Fibroblast of pulmonary artery (primary cell): ENCODE measurements around the gene CNTNAP2.

Experiments used
- DNase-seq: peaks from one replicate; pipeline ENCODE4 v3.0.0-alpha.2; 2010; ENCODE audit warnings: low read depth
- H3K4me3 ChIP-seq: replicated peaks from 2 replicates; pipeline ENCODE4 v1.5.1; 2011; ENCODE audit warnings: low read depth, mild to moderate bottlenecking, control low read depth, low read length, moderate library complexity
- TF ChIP-seq, protein P1 (sequence below): IDR thresholded peaks from 2 replicates; pipeline ENCODE4 v1.5.1; 2011; ENCODE audit warnings: mild to moderate bottlenecking, control low read depth, low read length, inconsistent platforms; ENCODE audit errors: missing control alignments

CNTNAP2 gene

DNA sequence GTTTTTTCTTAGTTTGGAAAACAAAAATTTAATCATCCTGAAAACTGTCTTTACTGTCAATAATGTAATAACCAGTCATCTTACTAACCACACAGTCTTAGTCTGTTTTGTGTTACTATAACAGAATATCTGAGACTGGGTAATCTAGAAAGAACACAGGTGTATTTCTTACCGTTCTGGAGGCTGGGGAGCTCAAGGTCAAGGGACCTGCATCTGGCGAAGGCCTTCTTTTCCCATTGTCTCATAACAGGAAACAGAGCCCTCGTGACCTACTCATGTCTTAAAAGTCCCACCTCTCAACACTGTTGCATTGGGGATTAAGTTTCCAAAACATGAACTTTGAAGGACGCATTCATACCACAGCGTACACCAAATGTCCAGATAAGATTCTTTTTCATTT is 932.3 kb downstream of the CNTNAP2 start:
- TF ChIP-seq, protein P1, sequence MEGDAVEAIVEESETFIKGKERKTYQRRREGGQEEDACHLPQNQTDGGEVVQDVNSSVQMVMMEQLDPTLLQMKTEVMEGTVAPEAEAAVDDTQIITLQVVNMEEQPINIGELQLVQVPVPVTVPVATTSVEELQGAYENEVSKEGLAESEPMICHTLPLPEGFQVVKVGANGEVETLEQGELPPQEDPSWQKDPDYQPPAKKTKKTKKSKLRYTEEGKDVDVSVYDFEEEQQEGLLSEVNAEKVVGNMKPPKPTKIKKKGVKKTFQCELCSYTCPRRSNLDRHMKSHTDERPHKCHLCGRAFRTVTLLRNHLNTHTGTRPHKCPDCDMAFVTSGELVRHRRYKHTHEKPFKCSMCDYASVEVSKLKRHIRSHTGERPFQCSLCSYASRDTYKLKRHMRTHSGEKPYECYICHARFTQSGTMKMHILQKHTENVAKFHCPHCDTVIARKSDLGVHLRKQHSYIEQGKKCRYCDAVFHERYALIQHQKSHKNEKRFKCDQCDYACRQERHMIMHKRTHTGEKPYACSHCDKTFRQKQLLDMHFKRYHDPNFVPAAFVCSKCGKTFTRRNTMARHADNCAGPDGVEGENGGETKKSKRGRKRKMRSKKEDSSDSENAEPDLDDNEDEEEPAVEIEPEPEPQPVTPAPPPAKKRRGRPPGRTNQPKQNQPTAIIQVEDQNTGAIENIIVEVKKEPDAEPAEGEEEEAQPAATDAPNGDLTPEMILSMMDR: no peak
- no peak for DNase-seq
- no peak overlapping the region for H3K4me3 ChIP-seq

DNA sequence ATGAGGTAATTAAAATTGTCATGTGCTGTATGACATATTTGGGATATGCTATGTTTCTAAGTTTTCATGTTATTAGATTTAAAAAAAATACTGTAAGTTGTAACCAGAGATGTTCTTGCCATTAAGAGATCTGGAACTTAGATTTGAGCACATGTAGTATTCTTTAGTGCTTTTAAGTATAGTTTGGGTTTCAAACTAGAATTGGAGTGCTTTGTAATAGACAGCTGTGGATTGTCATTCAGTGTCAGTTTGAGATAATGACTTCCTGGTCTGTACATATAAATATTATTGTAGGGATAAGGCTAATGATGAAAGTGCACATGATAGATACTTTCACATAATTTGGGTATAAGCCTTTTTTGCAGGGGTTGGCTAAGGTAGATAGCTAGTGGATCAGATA is 936.2 kb downstream of the CNTNAP2 start:
- TF ChIP-seq, protein P1: no peak
- DNase-seq: no peak

DNA sequence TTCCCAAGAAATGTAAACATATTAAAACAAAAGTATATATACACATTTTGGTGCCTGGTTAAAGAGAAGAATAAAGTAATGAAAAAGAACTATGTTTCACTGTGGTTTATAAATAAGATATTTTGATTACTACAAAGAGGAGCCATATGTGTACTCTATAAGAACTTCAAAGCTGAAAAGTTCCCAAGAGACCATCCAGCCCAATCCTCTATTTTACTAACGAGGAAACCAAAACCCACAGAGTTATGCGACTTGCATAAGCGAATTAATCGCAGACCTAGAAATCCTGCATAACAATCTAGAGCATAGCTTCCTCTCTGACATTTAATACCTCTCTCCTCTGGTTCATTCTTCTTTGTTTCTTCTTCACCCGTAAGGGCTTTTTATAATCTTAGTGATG is 937.1 kb downstream of the CNTNAP2 start:
- no peak overlapping the region for H3K4me3 ChIP-seq
- no peak for DNase-seq

More for the DNA sequence above, 936.2 kb downstream of the CNTNAP2 start:
- H3K4me3 ChIP-seq: no peak overlapping the region

DNA sequence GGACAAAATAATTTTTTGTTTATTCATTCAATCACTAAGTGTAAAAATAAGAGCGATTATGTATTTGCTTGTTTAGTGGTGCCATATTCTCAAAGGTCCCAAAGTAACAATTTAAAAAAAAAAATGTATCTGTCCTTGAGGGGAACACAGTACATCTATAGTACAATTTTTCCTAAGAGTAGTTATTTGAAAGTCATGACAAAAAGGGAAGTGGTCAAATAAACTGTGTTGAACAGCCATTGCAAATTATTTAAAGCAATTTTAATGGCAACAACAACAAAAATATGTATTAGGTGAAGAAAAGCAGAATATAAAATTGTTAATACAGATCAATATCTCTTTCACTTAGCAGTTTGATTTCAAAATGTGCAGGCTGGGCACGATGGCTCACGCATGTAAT is 943.5 kb downstream of the CNTNAP2 start:
- DNase-seq: no peak
- no peak overlapping the region for H3K4me3 ChIP-seq
- TF ChIP-seq, protein P1: no peak

More for the DNA sequence above, 937.1 kb downstream of the CNTNAP2 start:
- TF ChIP-seq, protein P1: no peak

DNA sequence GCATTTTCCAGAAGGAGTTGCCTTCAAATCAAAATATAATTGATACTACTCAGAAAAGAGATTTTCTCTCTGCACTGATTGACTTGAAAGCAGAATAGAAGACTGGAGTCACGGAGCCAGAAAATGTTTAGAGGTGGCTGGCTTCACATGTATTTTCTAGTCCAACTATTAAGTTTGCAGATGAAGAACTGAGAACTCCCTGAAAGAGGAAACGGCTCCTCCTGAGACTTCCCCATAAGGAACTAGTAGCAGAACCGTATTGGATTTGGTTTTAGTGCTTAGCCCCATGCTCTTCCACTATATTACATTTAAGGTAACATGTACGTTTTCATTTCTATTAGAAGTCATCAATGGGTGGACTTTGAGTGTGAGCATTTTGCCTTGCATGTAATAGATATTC is 946.3 kb downstream of the CNTNAP2 start:
- DNase-seq: no peak
- H3K4me3 ChIP-seq: no peak overlapping the region
- TF ChIP-seq, protein P1: no peak

DNA sequence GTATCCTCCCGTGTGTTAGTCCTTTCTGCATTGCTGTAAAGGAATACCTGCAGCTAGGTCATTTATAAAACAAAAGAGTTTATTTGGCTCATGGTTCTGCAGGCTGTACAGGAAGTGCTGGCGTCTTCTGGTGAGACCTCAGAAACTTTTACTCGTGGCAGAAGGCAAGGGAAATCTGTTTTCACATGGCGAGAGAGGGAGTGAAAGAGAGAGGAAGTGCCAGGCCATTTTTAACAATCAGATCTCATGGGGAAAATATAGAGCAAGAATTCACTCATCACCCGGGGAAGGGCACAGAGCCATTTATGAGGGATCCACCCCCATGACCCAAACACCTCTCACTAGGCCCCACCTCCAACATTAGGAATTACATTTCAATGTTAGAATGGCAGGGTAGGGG is 952.2 kb downstream of the CNTNAP2 start:
- no peak for DNase-seq
- TF ChIP-seq, protein P1: no peak
- H3K4me3 ChIP-seq: no peak overlapping the region

DNA sequence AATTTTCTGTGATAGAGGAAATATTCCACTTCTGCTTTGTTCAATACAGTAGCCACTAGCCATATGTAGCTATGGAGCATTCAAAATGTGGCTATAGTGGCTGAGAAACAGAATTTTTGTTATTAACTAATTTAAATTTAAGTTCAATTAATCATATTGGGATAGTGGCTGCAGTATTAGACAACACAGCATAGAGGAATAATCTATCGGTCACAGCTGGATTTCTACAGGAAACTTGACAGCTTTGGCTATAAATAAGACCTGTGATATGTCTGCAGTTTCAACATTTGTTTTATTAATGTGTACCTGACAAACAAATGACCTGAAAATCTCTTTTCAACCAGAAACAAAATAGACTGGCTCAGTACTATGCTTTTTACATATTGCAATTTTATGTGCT is 953.2 kb downstream of the CNTNAP2 start:
- no peak for DNase-seq
- TF ChIP-seq, protein P1: no peak
- H3K4me3 ChIP-seq: no peak overlapping the region
